HG03565 (cell line): Measurements from ENCODE around the gene SERPINB13.
"Not testable (repeated sequence)": the region's sequence is repeated elsewhere in the genome, so short reads cannot be mapped to it uniquely, and the experiment has no call there.

Experiments
- ATAC-seq: cut with Tn5 transposase; IDR thresholded peaks from one replicate; pipeline ENCODE4 v1.9.1; 2021; ENCODE audit warnings: mild to moderate bottlenecking, moderate library complexity; ENCODE audit not compliant: unreplicated experiment

Gene SERPINB13

GRCh38 chr18:63588909-63589308 lies 1.8 kb downstream of the SERPINB13 start:
- no peak for ATAC-seq

DNA sequence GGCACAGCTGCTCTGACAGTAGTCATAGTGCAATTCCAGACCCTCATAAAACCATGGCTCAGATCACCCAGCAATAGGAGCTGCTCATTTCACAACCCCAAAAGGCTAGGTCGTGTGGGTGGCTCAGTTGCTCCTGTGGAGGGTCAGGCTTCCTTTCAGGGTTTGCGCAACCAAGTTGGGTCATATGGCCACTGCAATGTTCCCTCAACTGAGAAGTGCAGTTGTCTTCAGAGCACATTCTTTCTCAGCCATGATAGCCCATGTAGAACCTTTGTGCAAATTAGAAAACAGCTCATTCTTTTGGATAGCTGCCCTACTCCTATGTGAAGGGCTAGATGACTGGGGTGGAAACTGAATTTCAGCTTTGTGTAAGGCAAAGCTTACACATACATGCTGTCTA lies 3.2 kb downstream of the SERPINB13 start:
- no peak for ATAC-seq

GRCh38 chr18:63590966-63591695 lies 4.0 kb downstream of the SERPINB13 start:
- ATAC-seq: no peak

DNA sequence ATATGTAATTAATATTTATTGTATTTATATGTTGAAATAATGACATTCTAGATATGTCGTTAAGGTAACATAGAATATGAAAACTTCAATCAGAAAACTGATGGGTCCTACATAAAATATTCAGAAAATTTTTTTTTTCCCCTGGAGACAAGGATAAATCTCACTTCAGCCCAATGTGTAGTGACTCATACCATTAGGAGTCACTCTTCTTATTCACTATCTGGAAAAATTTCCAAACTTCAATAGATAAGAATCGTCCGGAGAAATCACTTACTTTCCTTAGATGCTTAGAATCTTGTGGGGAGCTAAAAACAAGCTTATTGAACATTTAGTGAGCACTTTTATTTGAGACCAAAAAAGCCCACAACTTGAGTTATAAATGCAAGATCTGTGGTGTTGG lies 4.6 kb downstream of the SERPINB13 start:
- ATAC-seq: no peak

GRCh38 chr18:63592471-63592870 lies 5.3 kb downstream of the SERPINB13 start:
- ATAC-seq: no peak

- ATAC-seq: no peak
Measured at GRCh38 chr18:63596964-63597363, 9.8 kb downstream of the SERPINB13 start.

GRCh38 chr18:63603355-63603754 lies 16.2 kb downstream of the SERPINB13 start:
- ATAC-seq: no peak

GRCh38 chr18:63603772-63604171 lies 16.6 kb downstream of the SERPINB13 start:
- peak; percentile 98 for ATAC-seq

DNA sequence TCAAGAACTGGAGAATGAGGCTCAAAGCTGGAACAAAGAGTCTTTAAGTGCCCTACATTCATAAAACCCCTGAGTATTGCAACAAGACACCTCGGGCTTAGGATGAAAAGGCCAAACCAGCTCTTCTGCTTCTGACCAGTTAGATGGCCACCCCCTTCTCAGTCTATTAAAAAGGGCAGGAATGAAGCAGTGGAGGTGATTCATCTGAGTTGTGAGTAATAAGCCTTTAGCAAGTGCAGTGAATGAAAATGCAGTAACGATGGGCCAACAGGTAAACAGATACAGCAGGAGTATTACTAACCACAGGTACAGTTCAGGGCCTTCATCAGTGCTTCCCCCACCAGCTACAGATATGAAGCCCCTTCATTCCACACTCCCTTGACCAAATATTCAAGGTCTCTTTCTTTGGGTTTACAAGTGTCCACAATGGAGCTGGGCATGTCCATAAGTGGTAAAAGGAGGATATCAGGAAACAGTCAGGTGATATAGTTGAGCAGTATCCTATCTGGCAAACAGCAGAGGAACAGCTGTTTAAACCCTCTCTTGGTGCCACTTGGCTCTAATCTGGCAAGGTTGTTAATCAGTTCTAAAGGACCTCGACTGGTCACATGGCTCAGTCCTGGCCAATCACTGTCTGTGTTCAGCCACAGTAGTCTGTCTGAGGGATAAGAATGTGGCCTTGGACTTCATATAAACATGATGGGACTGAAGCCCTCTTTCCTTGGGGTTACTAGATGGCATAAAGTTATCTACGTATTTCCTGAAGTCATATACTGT lies 17.8 kb downstream of the SERPINB13 start:
- no peak for ATAC-seq

DNA sequence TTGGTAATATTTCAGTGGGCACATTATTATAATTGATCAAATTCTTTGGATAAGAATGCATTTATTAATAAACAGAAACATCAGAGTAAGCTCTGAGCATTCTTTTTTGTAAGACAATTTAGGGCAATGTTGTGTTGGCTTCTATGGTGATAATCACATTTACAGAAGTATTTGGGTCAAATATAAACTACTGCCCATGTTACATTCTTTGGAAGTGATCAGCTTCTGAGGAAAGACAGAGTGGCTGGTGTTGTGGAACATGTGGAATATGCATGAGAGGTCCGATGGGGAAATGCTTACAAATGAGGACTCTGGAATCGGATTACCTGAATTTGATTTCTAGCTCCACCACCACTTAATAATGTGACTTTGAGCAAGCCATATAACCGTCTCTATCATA lies 19.4 kb downstream of the SERPINB13 start:
- no peak for ATAC-seq

DNA sequence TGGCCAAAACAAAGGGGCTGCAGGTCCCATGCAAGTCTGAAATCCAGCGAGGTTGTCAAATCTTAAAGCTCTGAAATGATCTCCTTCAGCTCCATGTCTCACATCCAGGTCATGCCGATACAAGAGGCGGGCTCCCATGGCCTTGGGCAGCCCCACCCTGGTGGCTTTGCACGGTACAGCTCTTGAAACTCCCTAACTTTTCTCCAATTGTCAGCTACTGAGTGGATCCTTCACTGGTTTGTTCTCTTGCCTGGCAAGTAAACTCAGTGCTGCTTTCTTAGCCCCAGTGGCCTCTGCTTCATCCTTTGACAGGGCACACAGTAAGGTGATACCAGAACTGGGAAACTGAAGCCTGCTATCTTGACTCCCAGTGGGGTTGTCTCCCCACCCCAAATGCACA lies 26.3 kb downstream of the SERPINB13 start:
- no peak for ATAC-seq

- ATAC-seq: peak; percentile 89
Measured at GRCh38 chr18:63617049-63617914, 30.1 kb downstream of the SERPINB13 start.

DNA sequence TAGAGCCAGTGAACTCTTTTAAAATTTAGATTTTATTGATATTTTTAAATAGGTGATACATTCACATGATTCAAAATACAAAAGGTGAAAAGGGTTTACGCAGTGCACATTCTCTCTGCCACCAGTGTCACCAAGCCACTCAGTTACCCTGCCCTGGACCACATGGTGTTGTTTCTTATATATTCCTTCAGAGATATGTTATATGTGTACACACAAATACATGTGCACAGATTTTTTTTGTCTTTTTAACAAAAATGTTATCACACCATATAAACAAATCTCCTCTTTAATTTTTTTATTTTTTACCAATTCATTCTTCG lies 30.7 kb downstream of the SERPINB13 start:
- peak; percentile 6 for ATAC-seq

GRCh38 chr18:63619661-63620060 lies 32.5 kb downstream of the SERPINB13 start:
- ATAC-seq: no peak

GRCh38 chr18:63624863-63625262 lies 37.7 kb downstream of the SERPINB13 start:
- no peak for ATAC-seq

GRCh38 chr18:63626431-63626830 lies 39.3 kb downstream of the SERPINB13 start:
- ATAC-seq: no peak

GRCh38 chr18:63627819-63628218 lies 40.7 kb downstream of the SERPINB13 start:
- ATAC-seq: no peak

DNA sequence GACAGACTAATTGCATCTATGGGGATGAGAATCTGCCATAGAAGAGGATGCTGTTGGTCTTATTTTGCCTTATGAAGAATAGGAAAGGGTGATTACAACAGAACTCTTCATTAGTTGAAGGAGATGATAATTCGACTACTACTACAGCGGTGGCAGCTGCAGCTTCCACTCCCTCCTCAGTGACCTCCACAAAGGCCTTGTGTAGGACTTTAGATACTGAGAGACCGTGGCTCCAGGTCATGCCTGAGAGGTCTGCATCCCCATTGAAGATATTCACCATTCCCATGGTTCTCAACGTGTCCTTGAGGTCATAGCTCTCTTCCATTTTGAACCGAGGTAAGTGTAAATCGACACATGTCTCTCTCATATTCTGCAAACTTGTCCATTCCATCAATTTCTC lies 50.6 kb downstream of the SERPINB13 start:
- ATAC-seq: no peak

DNA sequence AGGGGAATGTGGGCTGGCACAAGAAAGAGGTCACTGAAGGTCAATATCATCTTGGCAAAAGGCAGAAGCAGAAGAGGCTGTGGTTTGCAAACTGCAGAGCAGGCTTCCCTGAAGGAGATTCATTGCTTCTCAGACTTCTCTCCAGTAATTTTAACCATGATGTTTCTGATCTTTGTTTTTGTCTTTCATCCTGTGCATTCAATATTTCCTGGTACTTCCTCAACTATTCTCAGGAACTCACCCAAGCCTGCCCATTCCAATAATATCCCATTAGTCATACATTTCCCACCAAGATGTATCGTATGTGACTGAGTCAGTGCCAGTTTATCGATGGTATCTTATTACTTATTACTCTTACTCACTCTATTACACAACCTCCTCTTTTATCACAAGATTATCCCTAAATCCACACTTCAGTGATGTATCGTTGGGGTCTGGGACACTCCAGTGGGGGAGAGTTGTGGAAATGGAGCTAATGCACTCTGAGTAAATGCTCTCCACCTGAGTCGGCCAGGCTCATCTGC lies 54.1 kb downstream of the SERPINB13 start:
- not testable (repeated sequence) for ATAC-seq

DNA sequence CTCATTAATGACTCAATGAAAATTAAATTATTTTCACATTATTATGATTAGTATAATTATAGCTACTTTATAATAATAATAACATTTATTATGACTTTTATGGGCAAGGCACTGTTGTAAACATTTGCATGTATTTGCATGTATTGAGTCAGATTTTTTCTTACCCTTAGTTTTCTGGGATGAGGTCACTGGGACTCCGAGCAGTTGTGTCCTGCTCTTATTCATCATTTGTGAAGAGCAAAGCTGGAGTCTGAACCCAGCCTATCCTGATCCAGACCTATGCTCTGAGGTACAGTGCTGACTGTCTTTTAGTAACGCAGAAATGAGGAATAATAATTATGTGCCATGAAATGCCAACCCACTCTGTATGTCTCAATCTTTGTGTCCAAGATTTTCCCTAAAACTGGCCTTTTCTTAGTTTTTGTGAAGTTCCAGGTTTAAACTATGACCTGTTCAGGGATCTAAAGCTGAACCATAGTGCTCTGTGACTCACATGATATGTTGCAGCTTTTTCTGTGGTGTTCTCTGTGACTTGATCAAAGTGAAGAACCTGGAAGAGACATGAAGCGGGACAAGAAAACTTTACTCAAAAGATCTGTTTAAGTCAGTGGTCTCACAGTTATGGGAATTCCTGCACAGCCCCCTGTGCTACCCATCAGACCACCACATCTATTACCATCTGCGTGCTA lies 55.7 kb downstream of the SERPINB13 start:
- ATAC-seq: not testable (repeated sequence)

GRCh38 chr18:63644142-63644541 lies 57.0 kb downstream of the SERPINB13 start, which contains the start of gene SERPINB4:
Gene SERPINB4 (minus strand): TSS chr18:63644256. CDS start chr18:63643577, 679 bp downstream.
- not testable (repeated sequence) for ATAC-seq
